C4-2B (cell line): Measurements from ENCODE around the gene FEV.

Source experiments
- CTCF ChIP-seq: fragments of 450-650 bp; conservative IDR thresholded peaks from 2 replicates; pipeline ENCODE4 v1.5.1; 2017; ENCODE audit warnings: mild to moderate bottlenecking
- ZFX ChIP-seq: fragments of 450-650 bp; IDR thresholded peaks from 2 replicates; pipeline ENCODE4 v1.6.1; 2017

- TF ChIP-seq CTCF (no peak; the same call in 1 of the 2 replicates), ZFX (no peak)
These were observed 25.1 kb downstream of the FEV start for GRCh38 chr2:218959761-218960308.
